CD4-positive, alpha-beta T cell (primary cell): Measurements from ENCODE around the gene PNLIPRP1. TPM values are rescaled to one million over a fixed set of nuclear protein-coding genes. Genes with fewer than 3 reads are reported as not detected.

ENCODE experiments used
- ATAC-seq: fragments of 200-7000 bp; cut with Tn5 transposase; one replicate; pipeline ENCODE4 v1.10.0; 2022; ENCODE audit warnings: mild to moderate bottlenecking; ENCODE audit not compliant: poor library complexity
- CTCF ChIA-PET: fragments of 350-600 bp; sonication (Branson Sonifier 250); formaldehyde crosslinking; loops from one replicate; lab custom pipeline; 2021; ENCODE audit warnings: antibody characterized with exemption, inconsistent platforms; lab: Charles Lee
- POLR2A ChIA-PET: fragments of 350-600 bp; sonication (Branson Sonifier 250); formaldehyde crosslinking; loops from one replicate; lab custom pipeline; 2021; ENCODE audit warnings: antibody characterized with exemption, inconsistent platforms; lab: Charles Lee
- DNase-seq, 14 experiments: peaks; one replicate each; pipeline ENCODE4 v3.0.0-alpha.2; 2013 to 2020; ENCODE audit warnings: mixed read lengths in 2 of 14
- H3K27ac ChIP-seq, 2 donors: one replicate each; pipeline versions ENCODE4 v1.5.1 to v1.7.0; 2013; ENCODE audit warnings: low read length in 2 of 2, low read depth in 1 of 2, mild to moderate bottlenecking in 1 of 2
- H3K27me3 ChIP-seq, 2 experiments: 1 replicate in 1 of 2; 2 replicates in 1 of 2; pipeline versions ENCODE4 v1.6.1 to v1.7.0; 2013; ENCODE audit warnings: low read length in 2 of 2, control low read depth in 1 of 2, mild to moderate bottlenecking in 1 of 2, moderate library complexity in 1 of 2; ENCODE audit not compliant: insufficient read depth in 2 of 2, control insufficient read depth in 1 of 2
- H3K36me3 ChIP-seq: one replicate; pipeline ENCODE4 v1.6.1; 2013; ENCODE audit warnings: low read length, control low read depth; ENCODE audit not compliant: insufficient read depth
- H3K4me1 ChIP-seq: one replicate; pipeline ENCODE4 v1.6.1; 2013; ENCODE audit warnings: low read length, control low read depth; ENCODE audit not compliant: insufficient read depth
- H3K4me3 ChIP-seq: one replicate; pipeline ENCODE4 v1.5.1; 2013; ENCODE audit warnings: mild to moderate bottlenecking, low read length, moderate library complexity
- H3K9me3 ChIP-seq, 2 experiments: 1 replicate in 1 of 2; 2 replicates in 1 of 2; pipeline versions ENCODE4 v1.6.1 to v1.7.0; 2013; ENCODE audit warnings: low read length in 2 of 2, mild to moderate bottlenecking in 2 of 2, control low read depth in 1 of 2, moderate library complexity in 1 of 2; ENCODE audit not compliant: control insufficient read depth in 1 of 2, insufficient read depth in 1 of 2
- H3K27ac Mint-ChIP-seq: one replicate; pipeline ENCODE4 v1.8.0; 2020; ENCODE audit warnings: mixed read lengths
- H3K27me3 Mint-ChIP-seq: one replicate; pipeline ENCODE4 v1.8.0; 2021; ENCODE audit warnings: mixed read lengths
- H3K36me3 Mint-ChIP-seq: one replicate; pipeline ENCODE4 v1.8.0; 2021; ENCODE audit warnings: low read depth, mixed read lengths
- H3K4me1 Mint-ChIP-seq: one replicate; pipeline ENCODE4 v1.8.0; 2021; ENCODE audit warnings: low read depth, mixed read lengths
- H3K4me3 Mint-ChIP-seq: one replicate; pipeline ENCODE4 v1.8.0; 2020; ENCODE audit warnings: mild to moderate bottlenecking, mixed read lengths
- H3K9me3 Mint-ChIP-seq: one replicate; pipeline ENCODE4 v1.8.0; 2020; ENCODE audit warnings: mixed read lengths
- intact Hi-C, 2 experiments: fragments of 100-400 bp; cut with DNase I in 1 of 2; cut with micrococcal nuclease in 1 of 2; formaldehyde crosslinking; loops; one replicate each; pipeline versions ENCODE4 v1.15.1 to v1.9.0; 2023 to 2025; cut with DNase I, micrococcal nuclease
- total RNA-seq, 174 experiments: library from RNA in 2 of 174; stranded (reverse) in 2 of 174; gene quantifications; one replicate each; pipeline ENCODE4 v1.2.3 and lab custom pipeline; 2021 to 2026
- TF ChIP-seq, protein P1 (sequence below): fragments of 200-600 bp; IDR thresholded peaks from one replicate; pipeline ENCODE4 v1.8.0; 2022; ENCODE audit warnings: antibody characterized with exemption, mild to moderate bottlenecking

The PNLIPRP1 gene
- total RNA-seq, 2 experiments from 2014 or later, result not detected

DNA sequence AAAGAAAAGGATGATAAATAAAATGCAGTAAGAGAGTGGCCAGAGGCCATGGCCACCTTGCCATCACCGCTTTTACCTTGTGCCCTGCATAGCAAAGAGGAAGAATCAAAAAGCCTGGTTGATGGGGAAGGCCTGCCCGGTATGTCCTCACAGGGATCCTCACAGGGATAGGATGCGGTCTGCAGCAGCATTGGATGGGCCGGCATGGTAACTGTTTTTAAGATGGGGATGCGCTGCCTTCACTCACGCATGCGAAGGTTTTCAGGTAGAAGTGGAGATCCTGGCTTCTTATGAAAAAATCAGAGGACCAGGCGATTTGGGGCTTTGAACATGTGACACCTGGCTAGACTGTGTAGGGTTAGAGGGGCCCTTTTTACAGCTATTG lies 42.4 kb downstream of the PNLIPRP1 start:
- Mint-ChIP-seq H3K4me3 (no peak overlapping the region), H3K4me1 (no peaks in the 10 kb centered on the region), H3K36me3 (no peaks in the 10 kb centered on the region), H3K27ac (no peak overlapping the region), H3K9me3 (peaks cover 2% of the 10 kb centered on the region), H3K27me3 (peaks cover 37% of the 10 kb centered on the region)
- no peak for ATAC-seq
- peaks cover 0 to 4% of the 10 kb centered on the region in 2 experiments for H3K9me3 ChIP-seq
- H3K27me3 ChIP-seq, result peaks cover 10 to 11% of the 10 kb centered on the region in 2 experiments
- DNase-seq, result no peak
- POLR2A ChIA-PET, result no interaction called here
- no peak overlapping the region for H3K4me3 ChIP-seq
- no peaks in the 10 kb centered on the region for H3K4me1 ChIP-seq
- intact Hi-C loops, result no loop called here
- CTCF ChIA-PET, result no interaction called here
- H3K36me3 ChIP-seq, result no peaks in the 10 kb centered on the region
- TF ChIP-seq, protein P1, sequence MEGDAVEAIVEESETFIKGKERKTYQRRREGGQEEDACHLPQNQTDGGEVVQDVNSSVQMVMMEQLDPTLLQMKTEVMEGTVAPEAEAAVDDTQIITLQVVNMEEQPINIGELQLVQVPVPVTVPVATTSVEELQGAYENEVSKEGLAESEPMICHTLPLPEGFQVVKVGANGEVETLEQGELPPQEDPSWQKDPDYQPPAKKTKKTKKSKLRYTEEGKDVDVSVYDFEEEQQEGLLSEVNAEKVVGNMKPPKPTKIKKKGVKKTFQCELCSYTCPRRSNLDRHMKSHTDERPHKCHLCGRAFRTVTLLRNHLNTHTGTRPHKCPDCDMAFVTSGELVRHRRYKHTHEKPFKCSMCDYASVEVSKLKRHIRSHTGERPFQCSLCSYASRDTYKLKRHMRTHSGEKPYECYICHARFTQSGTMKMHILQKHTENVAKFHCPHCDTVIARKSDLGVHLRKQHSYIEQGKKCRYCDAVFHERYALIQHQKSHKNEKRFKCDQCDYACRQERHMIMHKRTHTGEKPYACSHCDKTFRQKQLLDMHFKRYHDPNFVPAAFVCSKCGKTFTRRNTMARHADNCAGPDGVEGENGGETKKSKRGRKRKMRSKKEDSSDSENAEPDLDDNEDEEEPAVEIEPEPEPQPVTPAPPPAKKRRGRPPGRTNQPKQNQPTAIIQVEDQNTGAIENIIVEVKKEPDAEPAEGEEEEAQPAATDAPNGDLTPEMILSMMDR, result no peak
- no peak overlapping the region for H3K27ac ChIP-seq

DNA sequence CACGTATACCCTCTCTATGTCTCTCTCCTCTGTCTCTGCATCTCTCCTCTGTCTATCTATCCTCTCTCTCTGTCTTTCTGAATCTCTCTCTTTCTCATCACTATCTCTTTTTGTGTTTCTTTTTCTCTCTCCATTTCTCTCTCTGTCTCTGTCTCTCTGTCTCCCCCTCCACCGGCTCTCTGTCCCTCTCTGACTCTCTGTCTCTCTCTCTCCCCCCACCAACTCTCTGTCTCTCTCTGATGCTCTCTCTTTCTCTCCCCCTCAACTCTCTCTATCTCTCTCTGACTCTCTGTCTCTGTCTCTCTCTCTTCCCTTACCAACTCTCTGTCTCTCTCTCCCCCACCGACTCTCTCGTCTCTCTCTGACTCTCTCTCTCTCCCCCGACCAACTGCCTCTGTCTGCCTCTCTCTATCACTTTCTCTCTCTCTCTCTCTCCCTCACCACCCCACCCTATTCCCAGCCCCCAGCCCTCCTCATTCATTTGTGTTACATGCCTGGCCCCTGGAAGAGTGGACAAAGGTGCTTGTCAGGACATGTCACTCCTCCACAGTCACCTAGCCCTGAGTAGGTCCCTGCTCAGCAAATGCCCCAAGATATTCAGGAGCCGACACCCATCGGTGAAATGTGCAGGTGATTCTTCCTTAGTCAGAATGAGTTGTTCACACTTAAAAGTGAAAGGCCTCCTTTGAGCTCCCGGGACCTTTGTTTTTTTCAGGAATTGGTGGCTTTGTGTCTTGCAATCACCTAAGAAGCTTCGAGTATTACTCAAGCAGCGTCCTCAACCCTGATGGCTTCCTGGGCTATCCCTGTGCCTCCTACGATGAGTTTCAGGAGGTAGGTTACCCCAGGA lies 43.6 kb downstream of the PNLIPRP1 start:
- intact Hi-C loops, result no loop called here
- Histone ChIP-seq H3K9me3 (peaks cover 0 to 4% of the 10 kb centered on the region in 2 experiments), H3K4me1 (no peaks in the 10 kb centered on the region), H3K4me3 (no peak overlapping the region), H3K27ac (no peak overlapping the region), H3K36me3 (no peaks in the 10 kb centered on the region), H3K27me3 (peaks cover 10 to 11% of the 10 kb centered on the region in 2 experiments)
- Mint-ChIP-seq H3K27me3 (peaks cover 31% of the 10 kb centered on the region), H3K4me1 (no peaks in the 10 kb centered on the region), H3K4me3 (no peak overlapping the region), H3K9me3 (peaks cover 2% of the 10 kb centered on the region), H3K36me3 (no peaks in the 10 kb centered on the region), H3K27ac (no peak overlapping the region)
- ChIA-PET POLR2A (no interaction called here), CTCF (no interaction called here)
- DNase-seq, result no peak
- no peak for ATAC-seq
- TF ChIP-seq, protein P1, result no peak

DNA sequence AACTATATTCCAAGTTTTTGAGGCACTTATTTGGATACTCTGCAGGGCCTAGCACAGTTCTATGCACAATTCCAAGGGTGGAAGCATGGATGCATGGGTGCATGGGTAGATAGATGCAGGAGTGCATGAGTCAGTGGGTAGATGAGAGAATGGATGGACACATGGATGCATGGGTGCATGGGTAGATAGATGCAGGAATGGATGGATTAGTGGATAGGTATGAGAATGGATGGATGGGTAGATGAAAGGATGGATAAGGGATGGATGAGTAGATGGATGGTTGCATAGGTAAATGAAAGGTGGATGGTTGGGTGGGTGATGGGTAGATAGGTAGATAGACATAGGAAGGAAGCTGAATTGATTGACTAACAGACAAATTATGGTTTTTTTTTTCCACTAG lies 45.6 kb downstream of the PNLIPRP1 start:
- ChIA-PET CTCF (no interaction called here), POLR2A (no interaction called here)
- Histone ChIP-seq H3K9me3 (peaks cover 3 to 4% of the 10 kb centered on the region in 2 experiments), H3K36me3 (no peaks in the 10 kb centered on the region), H3K27ac (no peak overlapping the region), H3K4me3 (no peak overlapping the region), H3K27me3 (peaks cover 8 to 10% of the 10 kb centered on the region in 2 experiments), H3K4me1 (no peaks in the 10 kb centered on the region)
- Mint-ChIP-seq H3K27ac (no peak overlapping the region), H3K36me3 (no peaks in the 10 kb centered on the region), H3K4me1 (no peaks in the 10 kb centered on the region), H3K9me3 (peaks cover 10% of the 10 kb centered on the region), H3K27me3 (peaks cover 31% of the 10 kb centered on the region), H3K4me3 (no peak overlapping the region)
- TF ChIP-seq, protein P1, result no peak
- intact Hi-C loops, result no loop called here
- ATAC-seq, result no peak
- DNase-seq, result no peak
